CD4-positive, CD25-positive, alpha-beta regulatory T cell (primary cell): ENCODE measurements around the gene NET1. TPM values are rescaled to one million over a fixed set of nuclear protein-coding genes. Genes with fewer than 3 reads are reported as not detected.

Source experiments
- ATAC-seq, 2 donors: fragments of 150-1000 bp; cut with Tn5 transposase; one replicate each; pipeline ENCODE4 v1.10.0; 2021; ENCODE audit warnings: low read depth in 2 of 2, moderate number of reproducible peaks in 2 of 2, moderate library complexity in 1 of 2
- DNase-seq, 3 donors: peaks; one replicate each; pipeline versions ENCODE4 v3.0.0 to v3.0.0-alpha.2; 2012 to 2022; ENCODE audit warnings: mixed read lengths in 1 of 3
- H3K27ac ChIP-seq: one replicate; pipeline ENCODE4 v1.7.0; 2013; ENCODE audit warnings: mild to moderate bottlenecking, low read length; ENCODE audit not compliant: insufficient read depth, poor library complexity, severe bottlenecking
- H3K27me3 ChIP-seq: one replicate; pipeline ENCODE4 v1.7.0; 2013; ENCODE audit warnings: low read length; ENCODE audit not compliant: control insufficient read depth, insufficient read depth
- H3K36me3 ChIP-seq: one replicate; pipeline ENCODE4 v1.7.0; 2013; ENCODE audit warnings: mild to moderate bottlenecking, low read length, moderate library complexity; ENCODE audit not compliant: control insufficient read depth, insufficient read depth
- H3K4me1 ChIP-seq: 2 replicates; pipeline ENCODE4 v1.7.0; 2013; ENCODE audit warnings: mild to moderate bottlenecking, low read length; ENCODE audit not compliant: insufficient read depth, control insufficient read depth, poor library complexity, severe bottlenecking
- H3K4me3 ChIP-seq: one replicate; pipeline ENCODE4 v1.7.0; 2013; ENCODE audit warnings: low read depth, mild to moderate bottlenecking, low read length, moderate library complexity
- H3K9me3 ChIP-seq, 2 experiments: 1 replicate in 1 of 2; 2 replicates in 1 of 2; pipeline ENCODE4 v1.7.0; 2013; ENCODE audit warnings: low read length in 2 of 2, mild to moderate bottlenecking in 1 of 2, moderate library complexity in 1 of 2; ENCODE audit not compliant: control insufficient read depth in 2 of 2
- H3K27ac Mint-ChIP-seq, 3 donors: one replicate each; pipeline ENCODE4 v1.8.0; 2020 to 2022; ENCODE audit warnings: mild to moderate bottlenecking in 3 of 3, mixed read lengths in 3 of 3, moderate library complexity in 2 of 3
- H3K27me3 Mint-ChIP-seq: one replicate; pipeline ENCODE4 v1.8.0; 2022; ENCODE audit warnings: mild to moderate bottlenecking, mixed read lengths
- H3K36me3 Mint-ChIP-seq: one replicate; pipeline ENCODE4 v1.8.0; 2020; ENCODE audit warnings: mixed read lengths
- H3K4me1 Mint-ChIP-seq, 4 donors: one replicate each; pipeline ENCODE4 v1.8.0; 2020 to 2022; ENCODE audit warnings: mixed read lengths in 4 of 4, mild to moderate bottlenecking in 1 of 4
- H3K4me3 Mint-ChIP-seq, 4 donors: one replicate each; pipeline ENCODE4 v1.8.0; 2020 to 2022; ENCODE audit warnings: mild to moderate bottlenecking in 4 of 4, mixed read lengths in 4 of 4, moderate library complexity in 3 of 4
- H3K9me3 Mint-ChIP-seq, 7 donors: one replicate each; pipeline ENCODE4 v1.8.0; 2020 to 2022; ENCODE audit warnings: mixed read lengths in 7 of 7, mild to moderate bottlenecking in 3 of 7, moderate library complexity in 2 of 7
- polyA plus RNA-seq, 4 donors: library from polyadenylated mRNA; unstranded; fragments of 300-500 nt; fragmentation: Illumina TruSeq; gene quantifications; one replicate each; pipeline ENCODE4 v1.2.3, GENCODE V29; 2021
- total RNA-seq: library from RNA; stranded (reverse); gene quantifications from one replicate; pipeline ENCODE4 v1.2.3, GENCODE V29; 2022

NET1 gene
- total RNA-seq (27.7 TPM), polyA plus RNA-seq (10 to 100 TPM; 11.3 to 15.4 (median 14.0) TPM)

GRCh38 chr10:5412277-5412941 lies at the start of gene NET1:
TSS of gene NET1 (plus strand) at chr10:5412557. CDS start at chr10:5412693, 136 bp downstream.
- Mint-ChIP-seq H3K27me3 (peaks cover 32% of the 10 kb centered on the region), H3K27ac (peak within 1 kb of the TSS in 1 of 3 donors; percentile 53), H3K4me3 (peak within 1 kb of the TSS; percentile 86 to 92 (median 89)), H3K4me1 (peaks cover 0 to 5% (median 0%) of the 10 kb centered on the region in 4 donors), H3K9me3 (peaks cover 0 to 3% (median 1%) of the 10 kb centered on the region in 7 donors), H3K36me3 (no peaks in the 10 kb centered on the region)
- Histone ChIP-seq H3K27ac (no peak within 1 kb of the TSS), H3K9me3 (no peaks in the 10 kb centered on the region), H3K27me3 (peaks cover 14% of the 10 kb centered on the region), H3K4me3 (peak within 1 kb of the TSS; percentile 89), H3K36me3 (no peaks in the 10 kb centered on the region), H3K4me1 (peaks cover 6% of the 10 kb centered on the region)
- peak; percentile 49 to 79 (median 63) for DNase-seq
- ATAC-seq = peak; percentile 73 to 75

DNA sequence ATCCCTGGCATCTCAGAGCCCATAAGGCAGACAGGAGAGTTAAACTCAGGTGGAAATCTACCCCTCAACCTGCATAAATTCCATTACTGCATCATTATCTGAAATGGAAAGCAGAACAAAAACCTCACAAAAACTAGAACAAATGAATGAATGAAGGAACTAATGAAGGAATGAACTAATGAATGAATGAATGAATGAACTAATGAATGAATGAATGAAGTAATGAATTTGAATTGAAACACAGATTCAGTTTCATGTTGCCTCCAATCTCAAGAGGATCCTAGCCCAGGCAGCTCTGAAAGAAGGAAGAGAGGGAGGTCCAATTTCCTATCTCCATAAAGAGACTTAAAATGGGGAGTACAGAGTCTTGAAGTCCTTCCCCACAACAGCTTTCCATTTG lies 49.5 kb upstream of the NET1 start:
- H3K27me3 Mint-ChIP-seq = peaks cover 25% of the 10 kb centered on the region
- H3K9me3 Mint-ChIP-seq = peaks cover 0 to 1% (median 0%) of the 10 kb centered on the region in 7 donors
- H3K4me3 Mint-ChIP-seq = no peak overlapping the region

DNA sequence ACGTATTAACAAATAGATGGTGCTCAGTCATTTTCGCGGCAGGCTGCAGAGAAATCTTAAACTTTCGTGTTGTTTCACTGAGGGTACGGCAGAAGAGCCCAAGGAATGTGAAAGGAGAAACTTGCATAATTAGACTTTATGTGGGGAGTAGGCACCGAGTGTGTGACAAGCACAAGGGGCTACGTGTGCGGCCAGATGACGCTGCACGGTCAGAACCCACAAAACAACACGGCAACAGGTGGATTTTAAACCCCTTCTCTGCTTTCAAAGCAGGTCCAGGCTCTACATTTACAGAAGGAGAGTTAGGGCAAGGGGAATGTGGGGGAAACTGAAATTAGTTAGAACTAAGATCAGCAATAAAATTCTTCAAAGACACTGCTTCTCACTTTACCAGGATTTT lies 48.0 kb upstream of the NET1 start:
- Histone ChIP-seq H3K27ac (no peak overlapping the region), H3K4me1 (no peaks in the 10 kb centered on the region), H3K36me3 (no peaks in the 10 kb centered on the region), H3K9me3 (no peaks in the 10 kb centered on the region), H3K4me3 (no peak overlapping the region), H3K27me3 (peaks cover 3% of the 10 kb centered on the region)
- ATAC-seq (no peak), DNase-seq (no peak)
- peaks cover 19% of the 10 kb centered on the region for H3K27me3 Mint-ChIP-seq
- no peaks in the 10 kb centered on the region for H3K4me1 Mint-ChIP-seq
- no peak overlapping the region for H3K4me3 Mint-ChIP-seq
- peak overlapping the region in 1 of 3 donors; percentile 30 for H3K27ac Mint-ChIP-seq
- H3K36me3 Mint-ChIP-seq = no peaks in the 10 kb centered on the region
- H3K9me3 Mint-ChIP-seq = peaks cover 0 to 1% (median 0%) of the 10 kb centered on the region in 7 donors

More for the DNA sequence above, 49.5 kb upstream of the NET1 start:
- Histone ChIP-seq H3K9me3 (no peaks in the 10 kb centered on the region), H3K36me3 (no peaks in the 10 kb centered on the region), H3K4me1 (no peaks in the 10 kb centered on the region), H3K27me3 (peaks cover 3% of the 10 kb centered on the region), H3K27ac (no peak overlapping the region), H3K4me3 (no peak overlapping the region)
- no peak for DNase-seq
- Mint-ChIP-seq H3K4me1 (no peaks in the 10 kb centered on the region), H3K27ac (no peak overlapping the region), H3K36me3 (no peaks in the 10 kb centered on the region)
- ATAC-seq = no peak

- no peak for ATAC-seq
- Mint-ChIP-seq H3K4me3 (no peak within 1 kb of the TSS), H3K27ac (peak within 1 kb of the TSS in 1 of 3 donors; percentile 30)
These were observed 47.4 kb upstream of the NET1 start, which contains the start of gene UCN3 for GRCh38 chr10:5364890-5365338. TSS of gene UCN3 (plus strand) at chr10:5364966. CDS start at chr10:5373721, 8,755 bp downstream.

DNA sequence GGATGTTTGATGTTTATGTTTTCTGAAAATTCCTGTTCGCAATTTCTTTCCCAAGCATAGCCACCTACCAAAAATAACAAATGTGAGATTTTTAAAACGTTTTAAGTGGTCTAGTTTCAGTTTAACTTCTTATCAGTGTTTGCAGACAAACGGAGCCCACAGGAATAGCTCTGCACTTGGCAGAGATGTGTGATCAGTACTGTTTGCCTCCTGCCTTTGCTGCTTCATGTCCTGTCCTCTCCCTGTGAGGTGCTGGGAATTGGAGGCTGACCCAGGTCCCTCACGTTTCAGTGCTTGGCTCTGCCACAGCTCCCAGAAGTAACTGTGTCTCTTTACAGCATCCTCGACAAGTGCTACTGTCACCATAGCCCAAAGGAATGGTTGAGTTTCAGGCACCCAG lies 46.4 kb upstream of the NET1 start:
- ATAC-seq (no peak), DNase-seq (no peak)
- H3K36me3 ChIP-seq = no peaks in the 10 kb centered on the region
- Mint-ChIP-seq H3K27me3 (peaks cover 16% of the 10 kb centered on the region), H3K4me1 (no peaks in the 10 kb centered on the region), H3K36me3 (no peaks in the 10 kb centered on the region), H3K4me3 (no peak overlapping the region), H3K27ac (no peak overlapping the region), H3K9me3 (peaks cover 0 to 3% (median 1%) of the 10 kb centered on the region in 7 donors)
- H3K27me3 ChIP-seq = no peaks in the 10 kb centered on the region
- H3K4me3 ChIP-seq = no peak overlapping the region
- no peaks in the 10 kb centered on the region for H3K9me3 ChIP-seq
- H3K4me1 ChIP-seq = no peaks in the 10 kb centered on the region
- no peak overlapping the region for H3K27ac ChIP-seq

More at GRCh38 chr10:5364890-5365338, 47.4 kb upstream of the NET1 start, which contains the start of gene UCN3:
- Mint-ChIP-seq H3K4me1 (no peaks in the 10 kb centered on the region), H3K27me3 (peaks cover 19% of the 10 kb centered on the region), H3K9me3 (peaks cover 0 to 1% (median 0%) of the 10 kb centered on the region in 7 donors), H3K36me3 (no peaks in the 10 kb centered on the region)
- no peaks in the 10 kb centered on the region for H3K9me3 ChIP-seq
- no peaks in the 10 kb centered on the region for H3K4me1 ChIP-seq
- H3K27me3 ChIP-seq = peaks cover 2% of the 10 kb centered on the region
- no peak within 1 kb of the TSS for H3K4me3 ChIP-seq
- no peak within 1 kb of the TSS for H3K27ac ChIP-seq
- no peaks in the 10 kb centered on the region for H3K36me3 ChIP-seq
- DNase-seq = no peak

DNA sequence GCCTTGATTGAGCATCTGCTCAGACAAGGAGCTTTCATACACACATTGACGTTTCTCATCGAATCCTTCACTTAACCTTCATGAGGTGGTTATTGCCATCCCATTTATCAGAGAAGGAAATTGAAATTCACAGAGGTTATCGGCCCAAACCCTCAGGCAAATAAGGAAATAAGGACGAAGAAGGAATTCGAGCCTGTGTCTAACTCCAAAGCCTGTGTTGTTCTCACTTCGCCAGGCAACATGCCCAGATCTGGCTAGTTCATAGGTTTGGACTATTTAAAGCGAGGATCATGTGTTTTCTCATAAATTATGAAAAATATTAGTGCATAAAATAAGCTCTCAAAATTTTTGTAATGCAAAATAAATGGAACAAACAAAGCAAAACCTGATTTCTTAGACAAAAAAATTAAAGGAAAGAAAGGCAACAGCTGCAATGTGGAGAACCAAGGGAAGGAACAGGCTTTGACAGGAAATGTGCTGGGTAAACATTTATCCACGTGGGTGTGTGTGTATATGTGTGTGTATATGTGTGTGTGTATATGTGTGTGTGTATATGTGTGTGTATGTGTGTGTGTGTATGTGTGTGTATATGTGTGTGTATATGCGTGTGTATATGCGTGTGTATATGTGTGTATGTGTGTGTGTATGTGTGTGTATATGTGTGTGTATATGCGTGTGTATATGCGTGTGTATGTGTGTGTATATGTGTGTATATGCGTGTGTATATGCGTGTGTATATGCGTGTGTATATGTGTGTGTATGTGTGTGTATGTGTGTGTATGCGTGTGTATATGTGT lies 42.8 kb upstream of the NET1 start:
- Histone ChIP-seq H3K36me3 (no peaks in the 10 kb centered on the region), H3K27ac (no peak overlapping the region), H3K9me3 (no peaks in the 10 kb centered on the region), H3K4me3 (no peak overlapping the region), H3K4me1 (no peaks in the 10 kb centered on the region), H3K27me3 (no peaks in the 10 kb centered on the region)
- Mint-ChIP-seq H3K9me3 (peaks cover 0 to 4% (median 2%) of the 10 kb centered on the region in 7 donors), H3K27me3 (no peaks in the 10 kb centered on the region), H3K4me3 (no peak overlapping the region), H3K27ac (no peak overlapping the region), H3K36me3 (no peaks in the 10 kb centered on the region), H3K4me1 (no peaks in the 10 kb centered on the region)
- ATAC-seq (no peak), DNase-seq (no peak)

DNA sequence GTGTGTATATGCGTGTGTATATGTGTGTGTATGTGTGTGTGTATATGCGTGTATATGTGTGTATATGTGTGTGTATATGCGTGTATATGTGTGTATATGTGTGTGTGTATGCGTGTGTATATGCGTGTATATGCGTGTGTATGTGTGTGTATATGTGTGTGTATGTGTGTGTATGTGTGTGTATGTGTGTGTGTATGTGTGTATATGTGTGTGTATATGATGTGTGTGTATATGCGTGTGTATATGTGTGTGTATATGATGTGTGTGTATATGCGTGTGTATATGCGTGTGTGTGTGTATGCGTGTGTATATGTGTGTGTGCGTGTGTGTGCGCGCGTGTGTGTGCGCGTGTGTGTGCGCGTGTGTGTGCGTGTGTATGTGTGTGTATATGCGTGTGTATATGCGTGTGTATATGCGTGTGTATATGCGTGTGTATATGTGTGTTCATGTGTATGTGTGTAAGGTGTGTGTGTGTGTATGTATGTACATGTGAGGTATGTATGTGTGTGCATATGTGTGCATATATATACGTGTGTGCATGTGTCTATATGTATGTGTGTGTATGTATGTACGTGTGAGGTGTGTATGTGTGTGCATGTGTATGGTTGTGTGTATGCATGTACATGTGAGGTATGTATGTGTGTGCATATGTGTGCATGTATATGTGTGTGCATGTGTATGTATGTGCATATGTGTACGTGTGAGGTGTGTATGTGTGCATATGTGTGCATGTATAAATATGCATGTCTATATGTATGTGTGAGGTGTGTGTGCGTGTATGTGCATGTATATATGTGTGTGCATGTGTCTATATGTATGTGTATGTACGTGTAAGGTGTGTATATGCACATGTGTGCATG lies 41.6 kb upstream of the NET1 start:
- Mint-ChIP-seq H3K27ac (peak overlapping the region in 1 of 3 donors; percentile 43), H3K4me1 (no peaks in the 10 kb centered on the region), H3K4me3 (no peak overlapping the region), H3K36me3 (no peaks in the 10 kb centered on the region), H3K27me3 (peaks cover 6% of the 10 kb centered on the region), H3K9me3 (peaks cover 0 to 4% (median 2%) of the 10 kb centered on the region in 7 donors)
- DNase-seq = no peak
- H3K27me3 ChIP-seq = no peaks in the 10 kb centered on the region
- ATAC-seq = no peak
- H3K4me3 ChIP-seq = no peak overlapping the region
- no peak overlapping the region for H3K27ac ChIP-seq
- no peaks in the 10 kb centered on the region for H3K36me3 ChIP-seq
- no peaks in the 10 kb centered on the region for H3K9me3 ChIP-seq
- no peaks in the 10 kb centered on the region for H3K4me1 ChIP-seq
